ENCODE measurements around the gene CACNA1H.

Gene CACNA1H

GRCh38 chr16:1108299-1109252, 44.3 kb upstream of the CACNA1H start:
- peak; percentile 3 for DNase-seq (ENCODE audit: extremely low read depth, low read depth)
- no peak for TF ChIP-seq CTCF (IDR thresholded peaks at IDR 0.05; ENCODE audit: low read depth, low read length)

- no peak for TF ChIP-seq CTCF (IDR thresholded peaks at IDR 0.05; ENCODE audit: low read depth, low read length)
- DNase-seq (ENCODE audit: extremely low read depth, low read depth), result no peak
Measured at GRCh38 chr16:1109648-1110047, 43.3 kb upstream of the CACNA1H start.

- no peak for TF ChIP-seq CTCF (IDR thresholded peaks at IDR 0.05; ENCODE audit: low read depth, low read length)
- no peak for DNase-seq (ENCODE audit: extremely low read depth, low read depth)
Measured at GRCh38 chr16:1112506-1113184, 40.3 kb upstream of the CACNA1H start.

GRCh38 chr16:1113489-1113888, 39.4 kb upstream of the CACNA1H start:
- DNase-seq (ENCODE audit: extremely low read depth, low read depth), result no peak
- no peak for TF ChIP-seq CTCF (IDR thresholded peaks at IDR 0.05; ENCODE audit: low read depth, low read length)

GRCh38 chr16:1113889-1114526, 38.9 kb upstream of the CACNA1H start:
- TF ChIP-seq CTCF (IDR thresholded peaks at IDR 0.05; ENCODE audit: low read depth, low read length), result no peak
- no peak for DNase-seq (ENCODE audit: extremely low read depth, low read depth)

- no peak for TF ChIP-seq CTCF (IDR thresholded peaks at IDR 0.05; ENCODE audit: low read depth, low read length)
- DNase-seq (ENCODE audit: extremely low read depth, low read depth), result no peak
Measured at GRCh38 chr16:1116693-1117077, 36.2 kb upstream of the CACNA1H start.
